Thoracic aorta (tissue), 2 donors: ENCODE data around the gene LSM6. TPM values are rescaled to one million over a fixed set of nuclear protein-coding genes. Genes with fewer than 3 reads are reported as not detected.

Source experiments
- ATAC-seq: fragments of 150-250 bp; one replicate; pipeline ENCODE4 v1.8.0; 2017; ENCODE audit warnings: low read depth; ENCODE audit not compliant: insufficient number of reproducible peaks, low FRiP score
- DNase-seq: peaks from one replicate; pipeline ENCODE4 v3.0.0-alpha.2; 2020; ENCODE audit warnings: low spot score
- H3K27ac ChIP-seq, 2 donors: fragments of 200-600 bp; sonication (generic); 1 replicate in 1 of 2; 2 replicates in 1 of 2; pipeline ENCODE4 v1.5.1; 2016; ENCODE audit warnings: mild to moderate bottlenecking in 2 of 2, moderate library complexity in 2 of 2
- H3K27me3 ChIP-seq: fragments of 200-600 bp; sonication (generic); replicated peaks from 2 replicates; pipeline ENCODE4 v1.6.0; 2016; ENCODE audit warnings: mild to moderate bottlenecking; ENCODE audit not compliant: insufficient read depth
- H3K36me3 ChIP-seq: fragments of 200-600 bp; sonication (generic); one replicate; pipeline ENCODE4 v1.5.1; 2016
- H3K4me1 ChIP-seq, 2 donors: fragments of 200-600 bp; sonication (generic); 1 replicate in 1 of 2; 2 replicates in 1 of 2; pipeline versions ENCODE4 v1.5.1 to v1.6.0; 2016; ENCODE audit warnings: low read depth in 2 of 2, mild to moderate bottlenecking in 1 of 2; ENCODE audit not compliant: control insufficient read depth in 1 of 2
- H3K4me3 ChIP-seq: fragments of 200-600 bp; sonication (generic); 2 replicates; pipeline ENCODE4 v1.5.1; 2016; ENCODE audit warnings: mild to moderate bottlenecking
- H3K9me3 ChIP-seq: fragments of 200-600 bp; sonication (generic); 2 replicates; pipeline ENCODE4 v1.5.1; 2016
- total RNA-seq, 2 donors: library from RNA; depleted of rRNA; stranded (reverse); fragments of >200 nt; gene quantifications; one replicate each; pipeline versions ENCODE4 v1.1.0 to v1.2.3, GENCODE V29; 2016
- TF ChIP-seq, protein P1 (sequence below): fragments of 200-600 bp; sonication (generic); IDR thresholded peaks from one replicate; pipeline ENCODE4 v1.5.1; 2019; ENCODE audit warnings: antibody characterized with exemption

The LSM6 gene
- total RNA-seq, 2 donors from 2014 or later = 20.6 to 54.4 TPM

GRCh38 chr4:146158036-146158745, 17.3 kb upstream of the LSM6 start:
- no peak for ATAC-seq

GRCh38 chr4:146159384-146160058, 16.0 kb upstream of the LSM6 start:
- no peak overlapping the region for H3K27ac ChIP-seq
- no peaks in the 10 kb centered on the region for H3K4me1 ChIP-seq
- H3K27me3 ChIP-seq = no peaks in the 10 kb centered on the region
- peaks cover 6% of the 10 kb centered on the region for H3K9me3 ChIP-seq
- DNase-seq = no peak
- no peak for ATAC-seq
- H3K36me3 ChIP-seq = no peaks in the 10 kb centered on the region
- TF ChIP-seq, protein P1, sequence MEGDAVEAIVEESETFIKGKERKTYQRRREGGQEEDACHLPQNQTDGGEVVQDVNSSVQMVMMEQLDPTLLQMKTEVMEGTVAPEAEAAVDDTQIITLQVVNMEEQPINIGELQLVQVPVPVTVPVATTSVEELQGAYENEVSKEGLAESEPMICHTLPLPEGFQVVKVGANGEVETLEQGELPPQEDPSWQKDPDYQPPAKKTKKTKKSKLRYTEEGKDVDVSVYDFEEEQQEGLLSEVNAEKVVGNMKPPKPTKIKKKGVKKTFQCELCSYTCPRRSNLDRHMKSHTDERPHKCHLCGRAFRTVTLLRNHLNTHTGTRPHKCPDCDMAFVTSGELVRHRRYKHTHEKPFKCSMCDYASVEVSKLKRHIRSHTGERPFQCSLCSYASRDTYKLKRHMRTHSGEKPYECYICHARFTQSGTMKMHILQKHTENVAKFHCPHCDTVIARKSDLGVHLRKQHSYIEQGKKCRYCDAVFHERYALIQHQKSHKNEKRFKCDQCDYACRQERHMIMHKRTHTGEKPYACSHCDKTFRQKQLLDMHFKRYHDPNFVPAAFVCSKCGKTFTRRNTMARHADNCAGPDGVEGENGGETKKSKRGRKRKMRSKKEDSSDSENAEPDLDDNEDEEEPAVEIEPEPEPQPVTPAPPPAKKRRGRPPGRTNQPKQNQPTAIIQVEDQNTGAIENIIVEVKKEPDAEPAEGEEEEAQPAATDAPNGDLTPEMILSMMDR = no peak
- no peak overlapping the region for H3K4me3 ChIP-seq

More at GRCh38 chr4:146158036-146158745, 17.3 kb upstream of the LSM6 start:
- H3K36me3 ChIP-seq = no peaks in the 10 kb centered on the region
- H3K27ac ChIP-seq = no peak overlapping the region
- H3K4me1 ChIP-seq = no peaks in the 10 kb centered on the region
- H3K4me3 ChIP-seq = no peak overlapping the region
- no peaks in the 10 kb centered on the region for H3K27me3 ChIP-seq
- TF ChIP-seq, protein P1 = no peak
- DNase-seq = no peak
- H3K9me3 ChIP-seq = peaks cover 6% of the 10 kb centered on the region

DNA sequence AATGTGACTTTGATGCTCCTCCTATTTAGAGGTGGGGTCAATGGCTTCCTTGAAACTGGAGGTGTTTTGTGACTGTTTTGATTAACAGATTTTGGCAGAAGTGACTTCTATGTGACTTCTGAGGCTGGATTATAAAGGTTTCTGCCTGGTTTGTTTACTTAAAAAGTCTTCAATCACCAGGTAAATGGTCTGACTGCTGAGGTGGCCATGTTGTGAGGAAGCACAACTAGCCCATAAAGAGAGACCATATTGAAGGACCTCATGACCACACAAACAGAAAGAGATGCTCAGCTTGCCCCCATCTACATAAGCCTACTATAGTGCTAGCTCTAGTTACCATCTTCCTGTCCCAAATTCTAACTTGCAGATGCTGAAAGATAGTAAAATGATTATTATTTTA, 14.3 kb upstream of the LSM6 start:
- TF ChIP-seq, protein P1 = no peak
- H3K4me1 ChIP-seq = no peaks in the 10 kb centered on the region
- H3K36me3 ChIP-seq = no peaks in the 10 kb centered on the region
- H3K27ac ChIP-seq = no peak overlapping the region
- H3K9me3 ChIP-seq = peaks cover 6% of the 10 kb centered on the region
- no peaks in the 10 kb centered on the region for H3K27me3 ChIP-seq
- ATAC-seq (no peak), DNase-seq (no peak)
- no peak overlapping the region for H3K4me3 ChIP-seq

DNA sequence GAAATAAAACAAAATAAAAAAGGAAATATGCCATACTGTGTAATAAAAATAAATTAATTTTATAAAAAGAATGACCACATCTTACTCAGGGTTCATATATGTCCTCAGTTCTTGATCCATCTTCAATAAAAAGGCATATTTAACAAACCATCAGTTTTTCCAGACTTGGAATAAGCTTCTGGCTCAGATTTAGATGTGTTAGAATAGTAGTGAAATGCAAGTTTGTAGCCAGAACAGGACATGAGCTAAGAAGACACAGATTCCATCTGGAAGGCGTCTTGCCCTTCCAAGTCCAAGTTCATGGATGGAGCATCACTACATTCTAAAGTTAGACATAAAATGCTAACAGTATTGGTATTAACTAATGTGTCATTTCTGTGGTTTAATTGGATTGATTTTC, 10.3 kb upstream of the LSM6 start:
- peaks cover 3% of the 10 kb centered on the region for H3K9me3 ChIP-seq
- no peak overlapping the region for H3K27ac ChIP-seq
- H3K4me1 ChIP-seq = no peaks in the 10 kb centered on the region
- DNase-seq (no peak), ATAC-seq (no peak)
- no peaks in the 10 kb centered on the region for H3K27me3 ChIP-seq
- TF ChIP-seq, protein P1 = no peak
- no peak overlapping the region for H3K4me3 ChIP-seq
- no peaks in the 10 kb centered on the region for H3K36me3 ChIP-seq

GRCh38 chr4:146165840-146166239, 9.7 kb upstream of the LSM6 start:
- Histone ChIP-seq H3K36me3 (no peaks in the 10 kb centered on the region), H3K4me3 (no peak overlapping the region), H3K4me1 (no peaks in the 10 kb centered on the region), H3K27me3 (no peaks in the 10 kb centered on the region), H3K9me3 (peaks cover 3% of the 10 kb centered on the region), H3K27ac (no peak overlapping the region)
- ATAC-seq (no peak), DNase-seq (no peak)
- TF ChIP-seq, protein P1 = no peak
